ENCODE measurements around the gene WWOX.
"Not testable (repeated sequence)": the region's sequence is repeated elsewhere in the genome, so short reads cannot be mapped to it uniquely, and the experiment has no call there.

The WWOX gene

DNA sequence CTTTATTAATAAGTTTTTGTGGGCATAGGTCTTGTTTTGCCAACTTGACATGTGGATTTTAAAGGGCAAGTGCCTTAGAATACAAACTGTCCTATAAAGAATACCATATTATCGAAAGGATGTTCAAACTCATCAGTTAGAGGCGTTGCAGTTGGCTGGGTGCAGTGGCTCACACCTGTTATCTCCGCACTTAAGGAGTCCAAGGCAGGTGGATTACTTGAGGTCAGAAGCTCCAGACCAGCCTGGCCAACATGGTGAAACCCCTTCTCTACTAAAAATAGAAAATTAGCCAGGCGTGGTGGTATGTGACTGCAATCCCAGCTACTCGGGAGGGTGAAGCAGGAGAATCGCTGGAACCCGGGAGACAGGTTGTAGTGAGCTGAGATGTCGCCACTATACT is 472.0 kb downstream of the WWOX start:
- DNase-seq (ENCODE audit: low read depth in 3 of 3), result no peak

DNA sequence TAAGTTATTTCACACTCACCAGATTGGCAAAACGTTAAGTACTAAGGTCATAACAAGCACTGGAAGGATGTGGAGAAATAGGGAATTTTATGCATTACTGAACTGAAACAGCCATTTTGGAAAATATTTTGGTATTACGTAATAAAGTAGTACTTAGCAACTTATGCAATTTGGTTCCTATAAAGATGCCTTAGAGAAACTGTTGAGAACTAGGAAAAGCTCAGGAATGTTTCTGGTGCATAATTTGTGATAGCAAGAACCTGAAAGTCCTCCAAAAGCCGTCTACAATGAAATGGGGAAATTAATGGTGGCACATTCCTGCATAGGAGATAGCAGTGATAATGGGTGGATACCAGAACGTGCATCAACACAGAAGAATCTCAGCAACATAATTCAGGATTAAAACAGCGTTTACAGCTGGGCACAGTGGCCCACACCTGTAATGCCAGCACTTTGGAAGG is 472.5 kb downstream of the WWOX start:
- no peak for DNase-seq (ENCODE audit: low read depth in 3 of 3)

DNA sequence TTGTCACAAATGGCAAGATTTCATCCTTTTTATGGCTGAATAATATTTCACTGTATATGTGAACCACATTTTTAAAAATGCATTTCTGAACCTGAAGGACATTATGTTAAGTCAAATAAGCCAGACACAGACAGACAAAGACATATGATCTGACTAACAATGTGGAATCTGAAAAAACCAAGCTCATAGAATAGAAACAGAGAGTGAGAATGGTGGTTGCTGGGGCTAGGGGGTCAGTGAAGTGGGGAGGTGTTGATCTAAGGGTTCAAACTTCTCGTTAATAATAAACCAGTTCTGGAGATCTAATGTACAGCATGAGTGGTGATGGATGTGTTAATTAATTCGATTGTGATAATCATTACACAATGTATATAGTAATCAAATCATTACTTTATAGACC is 475.1 kb downstream of the WWOX start:
- no peak for DNase-seq (ENCODE audit: low read depth in 3 of 3)

DNA sequence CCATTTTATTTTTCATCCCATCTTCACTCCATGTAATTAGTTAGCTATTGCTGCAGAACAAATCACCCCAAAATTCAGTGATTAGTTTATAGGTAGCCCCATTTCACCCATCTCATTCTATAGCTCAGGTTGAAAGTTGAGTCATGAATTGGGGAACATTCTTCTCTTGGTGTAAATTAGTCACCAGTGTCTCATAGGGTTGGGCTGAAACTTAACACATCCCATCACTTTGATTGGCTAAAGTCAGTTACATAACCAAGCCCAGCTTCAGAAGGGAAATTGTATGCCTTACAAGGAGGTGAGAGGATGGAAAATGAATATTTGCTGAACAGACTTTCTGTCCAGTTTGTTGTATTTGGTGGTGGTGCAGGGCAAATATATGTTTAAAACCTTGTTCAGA is 477.5 kb downstream of the WWOX start:
- DNase-seq (ENCODE audit: low read depth in 3 of 3), result no peak

DNA sequence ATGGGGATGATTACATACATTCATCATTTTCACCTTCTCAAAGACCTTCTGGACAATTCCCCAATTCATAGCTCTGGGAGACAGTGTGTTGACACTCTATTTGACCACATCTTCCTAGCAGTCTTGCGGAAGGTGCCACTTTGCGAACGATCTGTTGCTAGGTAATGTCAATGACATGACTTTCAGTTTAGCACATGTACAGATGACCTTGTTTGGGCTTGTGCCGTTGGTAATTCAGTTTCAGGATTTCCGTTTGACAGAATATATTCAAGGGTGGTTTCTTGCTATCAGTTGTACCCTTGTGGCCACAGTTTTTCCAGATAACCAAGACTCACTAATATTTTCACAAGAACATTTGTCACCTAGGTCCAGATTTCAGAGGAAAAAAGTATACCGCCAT is 478.2 kb downstream of the WWOX start:
- no peak for DNase-seq (ENCODE audit: low read depth in 3 of 3)

DNA sequence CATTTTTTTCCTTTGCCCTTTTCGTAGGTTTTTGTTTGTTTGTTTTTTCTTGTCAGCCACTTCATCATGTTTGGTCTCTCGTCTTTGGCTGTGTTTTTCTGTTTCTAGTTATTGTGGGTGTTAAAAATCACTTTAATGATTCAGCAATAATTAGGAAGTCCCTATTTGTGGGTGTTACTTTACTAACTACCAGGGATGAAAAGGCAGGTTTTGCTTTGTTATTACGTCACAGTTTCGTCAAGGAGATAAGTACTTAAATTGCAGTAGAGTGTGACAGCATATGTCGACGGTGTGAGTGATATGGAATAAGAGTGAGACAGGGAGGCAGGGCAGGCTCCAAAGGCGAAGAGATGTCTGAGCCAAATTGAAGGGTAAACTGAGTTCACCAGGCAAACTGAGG is 479.6 kb downstream of the WWOX start:
- DNase-seq (ENCODE audit: low read depth in 3 of 3), result no peak

DNA sequence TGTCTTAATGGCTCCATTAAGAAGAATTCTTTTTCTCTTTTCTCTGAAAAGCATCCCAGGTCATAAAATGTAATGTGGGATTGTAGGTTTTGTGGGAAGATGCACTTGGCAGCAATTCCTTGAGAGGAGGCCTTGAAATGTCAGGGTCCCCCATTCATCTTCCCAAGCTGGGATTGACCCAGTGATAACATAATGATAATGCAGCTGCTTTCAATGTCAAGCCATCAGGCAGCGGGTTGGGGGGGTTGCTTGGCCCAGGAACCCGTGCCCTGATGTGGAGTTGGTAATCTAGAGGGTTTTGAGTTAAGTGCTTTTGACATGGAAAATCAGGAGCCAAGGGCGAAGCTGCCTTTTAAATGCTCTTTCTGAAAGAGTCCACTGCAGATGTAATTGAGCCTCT is 484.0 kb downstream of the WWOX start:
- DNase-seq (ENCODE audit: low read depth in 3 of 3), result no peak

DNA sequence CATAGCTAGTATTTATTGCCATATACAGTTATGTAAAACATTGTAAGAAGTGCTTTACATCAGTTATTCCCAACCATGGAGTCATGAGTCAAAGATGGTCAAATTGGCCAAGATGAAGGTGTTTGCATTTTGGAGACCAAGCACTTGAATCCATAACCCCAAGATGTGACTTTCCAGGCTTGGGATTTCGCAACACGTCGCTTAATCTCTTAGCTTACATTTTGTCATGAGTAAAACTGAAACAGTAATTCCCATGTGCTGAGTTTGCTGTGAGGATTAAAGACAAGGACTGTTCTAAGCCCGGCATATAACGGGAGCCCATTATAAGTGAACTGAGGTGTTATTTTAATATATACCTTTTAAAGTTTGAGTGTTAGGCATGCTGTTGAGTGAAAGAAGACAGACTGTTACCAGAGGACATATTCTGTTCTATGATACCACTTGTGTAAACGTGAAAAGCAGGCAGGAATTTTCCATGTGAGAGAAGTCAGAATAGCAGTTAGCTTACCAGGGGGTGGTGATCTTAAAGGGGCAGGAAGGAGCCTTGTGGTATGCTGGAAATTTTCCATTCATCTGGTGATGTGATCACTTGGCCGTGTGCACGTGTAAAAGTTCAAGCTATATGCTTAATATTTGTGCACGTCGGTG is 484.9 kb downstream of the WWOX start:
- DNase-seq (ENCODE audit: low read depth in 3 of 3), result no peak

DNA sequence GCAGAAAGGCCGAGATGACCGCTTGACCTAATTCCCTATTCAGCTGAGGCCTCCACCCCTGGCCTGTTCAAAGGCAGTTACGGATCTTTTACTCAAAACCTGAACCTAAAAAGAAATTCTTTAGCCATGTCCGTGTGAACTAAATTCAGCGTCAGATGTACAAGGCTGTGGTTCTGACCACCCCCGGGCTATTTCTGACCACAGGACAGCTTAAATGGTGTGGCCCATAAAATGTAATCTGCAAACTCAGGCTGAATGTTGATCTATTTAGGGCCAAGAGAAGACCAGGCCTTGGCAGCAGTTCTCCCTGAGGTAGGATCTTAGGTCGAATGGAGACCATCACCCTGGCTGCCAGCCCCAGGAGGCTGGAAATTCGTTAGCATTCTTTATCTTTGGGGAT is 485.5 kb downstream of the WWOX start:
- DNase-seq (ENCODE audit: low read depth in 3 of 3), result no peak

DNA sequence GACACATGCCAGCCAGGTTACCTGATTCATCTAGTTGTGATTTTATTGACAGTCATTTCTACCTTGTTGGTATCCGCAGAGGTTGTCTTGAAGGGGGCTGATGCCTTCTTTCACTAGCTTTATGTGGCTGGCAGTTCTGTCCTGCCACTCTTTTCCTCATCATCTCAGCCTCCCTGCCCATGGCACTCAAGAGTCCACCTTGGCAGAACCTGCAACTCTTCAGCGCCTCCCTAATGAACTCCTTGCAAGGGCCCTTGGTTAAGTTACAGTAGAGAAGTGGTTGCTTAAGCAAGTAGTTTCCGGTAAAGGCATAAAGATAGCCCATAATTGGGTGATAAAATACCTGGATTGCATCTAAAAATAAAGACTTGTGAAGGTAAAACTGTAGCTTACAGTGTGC is 489.9 kb downstream of the WWOX start:
- no peak for DNase-seq (ENCODE audit: low read depth in 3 of 3)

DNA sequence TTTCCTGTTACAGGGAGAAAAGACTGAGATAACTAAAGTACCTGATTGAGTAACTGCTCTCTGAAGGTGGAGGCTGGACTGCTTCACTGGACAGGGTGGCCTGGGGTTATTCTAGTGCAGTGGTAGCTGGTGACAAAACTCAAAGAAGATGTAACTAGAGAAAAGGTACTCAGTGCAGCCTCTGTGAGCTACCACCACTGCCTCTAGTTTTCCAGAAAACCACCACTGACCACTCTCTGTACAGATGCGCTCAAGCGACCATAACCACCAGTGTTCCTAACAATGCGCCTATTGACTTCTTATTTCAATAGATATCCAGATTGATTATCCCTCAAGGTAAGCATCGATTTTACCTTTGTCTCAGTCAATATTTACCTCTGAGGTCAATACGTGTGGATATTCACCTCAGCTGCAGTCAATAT is 492.2 kb downstream of the WWOX start:
- DNase-seq (ENCODE audit: low read depth in 3 of 3), result no peak

DNA sequence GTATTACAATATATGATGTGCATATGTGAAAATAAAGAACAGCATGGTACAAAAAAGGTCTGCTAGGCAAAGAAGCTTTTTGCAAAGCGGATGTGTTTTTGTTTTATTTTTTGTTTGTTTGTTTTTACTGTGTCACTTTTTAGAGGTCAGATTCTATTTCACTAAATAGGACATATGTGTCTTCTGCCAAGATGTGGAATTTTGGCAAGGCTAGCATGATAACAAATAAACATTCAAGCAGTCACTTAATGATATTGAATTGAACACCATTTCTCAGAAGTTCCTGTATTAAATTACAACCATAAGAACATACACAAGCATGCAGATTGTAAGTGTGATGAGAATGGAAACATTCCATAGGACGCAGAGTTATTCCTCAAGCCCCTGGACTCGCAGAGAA is 492.7 kb downstream of the WWOX start:
- DNase-seq (ENCODE audit: low read depth in 3 of 3), result no peak

DNA sequence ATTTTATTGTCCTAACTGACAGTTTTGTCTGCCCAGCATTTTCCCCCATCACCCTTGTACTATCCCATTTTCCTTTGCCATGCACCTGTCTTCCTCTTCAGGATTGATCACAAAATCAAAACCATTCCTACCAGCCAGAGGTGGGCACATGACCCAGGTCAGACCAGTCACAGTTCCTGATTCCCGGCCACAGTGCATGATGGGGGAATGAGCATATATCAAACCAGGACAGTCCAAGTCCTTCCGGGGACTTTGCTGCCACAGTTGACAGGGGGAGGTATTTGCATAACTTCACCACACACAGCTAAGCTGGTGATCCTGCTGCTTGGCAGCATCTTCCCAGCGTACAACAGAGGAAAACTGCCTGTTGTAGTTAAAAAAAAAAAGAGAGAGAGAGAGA is 493.9 kb downstream of the WWOX start:
- no peak for DNase-seq (ENCODE audit: low read depth in 3 of 3)

DNA sequence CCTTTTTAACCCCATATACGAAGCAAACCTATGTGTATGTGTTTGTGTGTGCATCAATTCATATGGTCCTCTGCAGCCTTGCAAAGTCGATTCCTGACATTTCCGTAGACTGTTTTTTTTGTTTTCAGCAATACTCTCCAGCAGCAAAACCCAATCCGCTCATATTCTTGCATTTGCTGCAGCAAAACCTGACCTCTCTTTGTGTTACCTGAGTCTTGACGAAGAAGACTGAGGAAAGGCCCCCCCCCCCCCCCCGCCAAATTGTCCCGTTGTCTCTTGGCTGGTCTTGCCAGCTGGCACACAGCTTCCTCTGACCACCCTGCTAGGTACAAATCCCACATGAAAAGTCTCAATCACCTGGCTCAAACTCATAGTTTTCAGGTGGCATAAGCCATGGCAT is 494.7 kb downstream of the WWOX start:
- no peak for DNase-seq (ENCODE audit: low read depth in 3 of 3)

DNA sequence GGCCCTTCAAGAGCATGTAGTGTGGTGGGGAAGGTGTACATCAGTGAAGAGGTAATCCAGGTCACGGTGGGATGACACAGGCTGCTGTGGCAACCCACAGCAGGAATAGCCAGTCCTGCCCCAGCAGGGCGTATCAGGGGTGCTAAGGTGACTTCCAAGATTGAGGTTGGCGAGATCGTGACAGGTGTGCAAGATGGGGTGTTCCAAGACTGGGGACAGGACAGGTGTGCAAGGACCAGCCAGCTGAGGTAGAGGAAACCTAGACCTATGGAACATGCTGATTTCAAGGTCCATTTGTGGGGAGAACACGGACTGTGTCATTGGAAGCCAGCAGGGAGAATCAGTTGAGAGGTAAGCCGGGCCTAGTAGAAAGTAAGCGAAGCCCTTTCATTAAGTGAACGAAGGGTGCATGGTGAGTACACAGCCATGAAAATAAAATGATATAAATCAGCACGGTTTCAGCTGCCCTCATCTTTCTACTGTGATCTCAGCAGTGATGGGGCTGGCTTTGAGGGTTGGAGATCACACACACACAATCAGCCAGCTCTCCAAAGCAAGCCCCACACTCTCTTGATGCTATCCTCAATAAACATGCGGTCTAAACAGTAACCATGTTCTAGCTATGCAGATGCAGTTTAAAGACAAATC is 497.0 kb downstream of the WWOX start:
- DNase-seq (ENCODE audit: low read depth in 3 of 3), result no peak

DNA sequence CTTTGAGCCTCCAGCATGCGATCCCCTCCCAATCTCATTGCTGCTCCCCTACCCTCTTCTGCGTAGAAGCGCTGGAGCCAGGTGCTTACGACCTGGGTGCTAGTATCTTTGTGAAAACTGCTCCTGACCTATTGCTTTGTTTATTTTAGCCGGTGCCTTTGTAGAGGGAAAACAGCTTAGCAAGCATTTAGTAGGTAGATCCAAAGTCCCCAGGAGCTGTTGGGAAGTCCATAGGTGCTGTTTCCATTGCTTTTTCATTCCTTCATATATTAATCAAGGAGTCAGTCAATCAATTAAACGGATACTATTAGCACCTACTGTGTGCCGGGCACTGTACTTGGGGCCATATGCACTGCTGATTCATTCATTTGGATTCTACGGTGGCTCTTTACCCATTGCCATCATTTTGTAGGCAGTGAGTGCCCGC is 497.6 kb downstream of the WWOX start:
- no peak for DNase-seq (ENCODE audit: low read depth in 3 of 3)

DNA sequence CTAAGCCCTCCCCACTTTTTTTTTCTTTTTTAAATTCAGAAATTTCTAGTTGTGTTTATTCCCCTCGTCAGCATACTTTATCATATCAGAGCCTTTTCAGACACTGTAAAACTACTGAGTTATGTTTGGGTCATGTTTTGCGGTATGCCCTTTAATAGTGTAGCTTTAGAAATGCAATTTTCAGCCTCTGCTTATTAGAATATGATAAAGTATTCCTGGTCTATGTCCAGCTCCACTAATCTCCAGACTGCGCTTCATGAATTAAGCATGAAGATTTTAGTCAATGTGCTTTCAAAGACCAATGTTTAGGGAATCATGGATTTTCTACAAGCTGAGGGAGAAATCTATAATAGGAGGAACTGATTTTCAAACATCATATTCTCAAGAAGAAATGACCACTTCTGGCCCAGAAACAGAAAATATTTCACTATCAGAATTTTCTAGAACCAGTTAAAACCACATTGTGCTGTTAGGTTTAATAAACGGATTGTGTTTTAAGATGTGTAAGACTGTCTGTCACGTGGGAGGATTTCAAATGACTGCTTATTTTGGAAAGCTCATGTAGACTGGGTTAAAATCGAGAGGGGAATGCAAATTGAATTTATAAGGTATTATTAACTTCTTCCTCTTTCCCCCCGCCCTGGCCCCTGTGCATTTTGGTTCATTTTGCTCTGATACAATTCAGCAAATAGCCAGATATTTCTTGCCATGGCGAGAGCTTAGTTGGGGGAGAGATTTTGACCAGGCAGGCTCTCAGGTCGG is 498.5 kb downstream of the WWOX start:
- no peak for DNase-seq (ENCODE audit: low read depth in 3 of 3)

DNA sequence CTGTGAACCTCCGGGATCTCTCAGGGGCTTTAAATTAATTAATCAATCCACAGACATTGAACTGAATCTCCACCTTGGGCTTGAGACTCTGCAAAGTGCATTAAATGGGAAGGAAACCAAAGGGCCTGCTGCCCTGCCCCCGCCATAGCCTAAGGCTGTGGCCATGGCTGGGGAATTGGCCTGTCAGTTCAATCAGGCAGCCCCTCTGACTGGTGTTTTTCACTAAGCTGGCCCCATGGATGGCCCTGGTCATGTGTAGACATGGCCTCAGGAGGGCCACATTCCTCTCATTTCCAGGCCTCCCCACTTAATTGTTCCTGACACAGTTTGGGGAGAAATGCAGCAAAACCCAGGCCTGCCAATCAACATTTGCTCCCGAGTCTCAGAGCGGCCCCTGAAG is 499.8 kb downstream of the WWOX start:
- DNase-seq (ENCODE audit: low read depth in 3 of 3), result no peak

DNA sequence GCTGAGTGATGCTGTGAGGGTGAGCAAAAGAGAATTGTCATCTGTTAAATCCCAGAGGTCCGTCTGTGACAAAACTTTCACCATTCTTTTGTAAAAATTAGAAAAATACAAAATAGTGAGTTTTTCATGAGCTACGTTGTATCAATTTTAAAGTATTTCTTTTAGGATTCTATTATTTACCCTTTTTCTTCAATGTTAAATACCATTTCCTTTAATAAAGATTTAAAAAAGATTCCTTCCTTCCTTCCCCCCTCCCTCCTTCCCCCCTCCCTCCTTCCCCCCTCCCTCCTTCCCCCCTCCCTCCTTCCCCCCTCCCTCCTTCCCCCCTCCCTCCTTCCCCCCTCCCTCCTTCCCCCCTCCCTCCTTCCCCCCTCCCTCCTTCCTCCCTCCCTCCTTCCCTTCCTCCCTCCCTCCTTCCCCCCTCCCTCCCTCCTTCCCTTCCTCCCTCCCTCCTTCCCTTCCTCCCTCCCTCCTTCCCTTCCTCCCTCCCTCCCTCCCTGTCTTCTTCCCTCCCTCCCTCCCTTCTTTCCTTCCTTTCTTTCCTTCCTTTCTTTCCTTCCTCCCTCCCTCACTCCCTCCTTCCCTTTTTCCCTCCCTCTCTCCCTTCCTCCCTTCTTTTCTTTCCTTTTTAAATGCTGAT is 505.1 kb downstream of the WWOX start:
- DNase-seq (ENCODE audit: low read depth in 3 of 3), result not testable (repeated sequence)

DNA sequence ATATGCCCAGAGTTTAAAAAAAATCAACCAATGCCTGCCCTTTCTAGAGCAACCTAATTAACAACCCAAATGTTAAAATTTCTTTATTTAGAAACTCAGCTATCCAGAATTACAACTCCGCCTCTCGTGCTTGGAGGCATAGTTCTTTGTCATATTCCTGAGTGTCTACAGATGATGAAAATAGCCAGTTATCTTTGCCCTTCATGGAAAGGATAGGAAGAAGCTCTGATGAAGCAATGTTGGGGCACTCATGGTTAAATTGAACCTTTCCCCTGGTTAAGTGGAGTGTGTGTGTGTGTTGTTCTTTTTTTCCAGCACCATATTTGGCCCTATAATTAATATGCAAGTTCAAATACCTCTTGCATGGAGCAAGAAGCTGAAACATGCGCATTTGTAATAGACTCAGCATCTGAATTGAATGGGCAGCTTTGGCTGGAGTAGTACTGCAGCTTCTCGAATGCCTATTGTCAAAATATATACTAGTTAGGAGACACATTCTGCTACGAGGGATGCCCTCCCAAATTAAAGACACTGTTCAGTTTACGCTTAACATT is 506.2 kb downstream of the WWOX start:
- DNase-seq (ENCODE audit: low read depth in 3 of 3), result no peak

DNA sequence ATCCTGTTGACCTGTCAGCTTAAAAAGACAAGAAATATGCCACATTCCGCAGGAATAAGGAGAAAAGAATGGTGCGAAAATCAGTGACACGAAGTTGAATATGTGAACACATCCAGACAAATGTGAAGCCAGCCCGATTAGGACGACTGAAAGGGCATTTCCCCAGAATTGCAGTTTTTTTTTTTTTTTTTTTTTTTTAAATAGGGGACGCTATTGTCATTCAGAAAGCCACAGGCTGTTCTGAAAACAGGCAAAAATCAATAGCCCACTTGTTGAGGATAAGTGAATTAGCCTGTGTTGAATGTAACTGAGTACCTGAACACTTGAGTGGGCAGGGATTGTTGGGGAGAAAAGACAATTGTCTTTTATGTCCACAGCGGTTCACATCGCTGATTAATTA is 507.1 kb downstream of the WWOX start:
- no peak for DNase-seq (ENCODE audit: low read depth in 3 of 3)

DNA sequence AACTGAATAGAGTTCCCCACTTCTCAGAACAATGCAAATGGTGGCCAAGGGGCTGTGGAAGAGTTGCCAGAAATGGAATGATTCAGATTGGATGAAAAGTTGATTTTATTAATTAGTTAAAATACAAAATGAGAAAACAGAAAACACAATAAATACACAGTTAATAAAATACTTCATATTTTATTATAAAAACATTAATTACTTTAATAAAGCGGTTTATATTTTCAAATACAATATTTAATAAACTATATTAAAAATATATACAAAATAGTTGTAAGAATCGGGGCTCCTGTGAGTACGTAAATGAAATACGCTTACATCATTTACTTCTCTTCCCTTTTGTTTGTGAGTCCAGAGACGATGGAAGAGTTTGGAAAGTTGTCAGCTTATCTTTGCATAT is 507.6 kb downstream of the WWOX start:
- no peak for DNase-seq (ENCODE audit: low read depth in 3 of 3)
